ENCODE data around the gene TFCP2.
A peak's percentile ranks its signal among the peaks of the same experiment; 100 is the strongest.

Gene TFCP2

GRCh38 chr12:51062631-51063397 is 110.1 kb downstream of the TFCP2 start:
- DNase-seq = no peak
- in situ Hi-C loops (cut with MboI; ENCODE audit: low pct_unique_long_range_greater_than_20kb, low sequenced_read_pairs) = no loop called here

- DNase-seq = no peak
- in situ Hi-C loops (cut with MboI; ENCODE audit: low pct_unique_long_range_greater_than_20kb, low sequenced_read_pairs) = no loop called here
These were observed 113.8 kb downstream of the TFCP2 start for GRCh38 chr12:51059086-51059485.

DNA sequence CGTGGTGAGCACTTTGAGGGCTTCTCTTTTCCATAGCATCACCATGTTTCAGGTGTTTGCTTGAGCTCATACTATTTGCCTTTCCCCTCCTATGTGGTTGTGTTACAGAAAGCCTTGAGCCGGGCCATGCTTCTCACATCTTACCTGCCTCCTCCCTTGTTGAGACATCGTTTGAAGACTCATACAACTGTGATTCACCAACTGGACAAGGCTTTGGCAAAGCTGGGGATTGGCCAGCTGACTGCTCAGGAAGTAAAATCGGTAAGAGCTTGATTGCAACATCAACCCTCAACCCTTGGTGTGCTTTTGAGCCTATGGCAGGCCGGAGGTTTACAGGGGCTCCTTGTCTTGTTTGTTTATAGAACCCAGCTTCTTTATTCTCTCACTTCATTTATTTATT is 116.7 kb downstream of the TFCP2 start:
- in situ Hi-C loops (cut with MboI; ENCODE audit: low pct_unique_long_range_greater_than_20kb, low sequenced_read_pairs) = no loop called here

GRCh38 chr12:51055060-51055459 is 117.9 kb downstream of the TFCP2 start:
- DNase-seq = no peak
- in situ Hi-C loops (cut with MboI; ENCODE audit: low pct_unique_long_range_greater_than_20kb, low sequenced_read_pairs) = no loop called here

More for the DNA sequence above, 116.7 kb downstream of the TFCP2 start:
- no peak for DNase-seq

GRCh38 chr12:51051787-51052186 is 121.1 kb downstream of the TFCP2 start:
- in situ Hi-C loops (cut with MboI; ENCODE audit: low pct_unique_long_range_greater_than_20kb, low sequenced_read_pairs) = no loop called here
- peak; percentile 58 for DNase-seq

- no peak for DNase-seq
- in situ Hi-C loops (cut with MboI; ENCODE audit: low pct_unique_long_range_greater_than_20kb, low sequenced_read_pairs) = no loop called here
These were observed 123.4 kb downstream of the TFCP2 start for GRCh38 chr12:51049525-51049924.

DNA sequence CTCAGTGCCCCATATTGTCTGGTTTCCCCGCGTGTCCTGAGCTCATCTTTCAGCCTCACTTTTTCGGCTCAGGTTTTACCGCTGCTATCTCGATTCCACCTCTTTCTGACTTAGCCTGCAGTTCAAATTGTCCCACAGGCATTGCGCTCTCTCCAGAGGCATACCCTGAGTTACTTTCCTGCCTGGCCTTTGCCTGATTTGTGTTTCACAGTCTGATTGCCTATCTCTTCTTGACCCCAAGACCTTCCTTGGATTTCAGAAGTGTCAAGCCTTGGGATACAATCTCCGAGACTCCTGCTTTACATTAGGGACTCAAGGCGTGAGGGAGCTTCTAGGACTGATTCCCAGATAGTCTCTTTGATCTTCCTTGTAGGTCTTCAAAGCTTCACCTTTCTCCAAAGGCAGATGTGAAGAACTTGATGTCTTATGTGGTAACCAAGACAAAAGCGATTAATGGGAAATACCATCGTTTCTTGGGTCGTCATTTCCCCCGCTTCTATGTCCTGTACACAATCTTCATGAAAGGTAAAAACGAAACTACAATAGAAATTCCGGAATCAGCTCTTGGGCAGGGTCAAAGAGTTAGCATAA is 124.2 kb downstream of the TFCP2 start:
- in situ Hi-C loops (cut with MboI; ENCODE audit: low pct_unique_long_range_greater_than_20kb, low sequenced_read_pairs) = no loop called here

GRCh38 chr12:51047655-51048540 is 125.0 kb downstream of the TFCP2 start, which contains the start of gene LETMD1:
Gene LETMD1 (plus strand): TSS chr12:51048327. CDS start chr12:51048357, 30 bp downstream.
- DNase-seq = peak; percentile 97
- in situ Hi-C loops (cut with MboI; ENCODE audit: low pct_unique_long_range_greater_than_20kb, low sequenced_read_pairs) = no loop called here

More for the DNA sequence above, 124.2 kb downstream of the TFCP2 start:
- peak; percentile 26 for DNase-seq

Measured in KBM-7 (cell line).